ENCODE measurements around the gene ALDH3B1. TPM values are rescaled to one million over a fixed set of nuclear protein-coding genes. Genes with fewer than 3 reads are reported as not detected.

The ALDH3B1 gene
- total and polyA plus RNA-seq, 10 of the 15 experiments (the other 5 are each of a cell fraction or from before 2014, with no cell fraction given) = 0.03 to 0.37 (median 0.17) TPM; not detected in 3

DNA sequence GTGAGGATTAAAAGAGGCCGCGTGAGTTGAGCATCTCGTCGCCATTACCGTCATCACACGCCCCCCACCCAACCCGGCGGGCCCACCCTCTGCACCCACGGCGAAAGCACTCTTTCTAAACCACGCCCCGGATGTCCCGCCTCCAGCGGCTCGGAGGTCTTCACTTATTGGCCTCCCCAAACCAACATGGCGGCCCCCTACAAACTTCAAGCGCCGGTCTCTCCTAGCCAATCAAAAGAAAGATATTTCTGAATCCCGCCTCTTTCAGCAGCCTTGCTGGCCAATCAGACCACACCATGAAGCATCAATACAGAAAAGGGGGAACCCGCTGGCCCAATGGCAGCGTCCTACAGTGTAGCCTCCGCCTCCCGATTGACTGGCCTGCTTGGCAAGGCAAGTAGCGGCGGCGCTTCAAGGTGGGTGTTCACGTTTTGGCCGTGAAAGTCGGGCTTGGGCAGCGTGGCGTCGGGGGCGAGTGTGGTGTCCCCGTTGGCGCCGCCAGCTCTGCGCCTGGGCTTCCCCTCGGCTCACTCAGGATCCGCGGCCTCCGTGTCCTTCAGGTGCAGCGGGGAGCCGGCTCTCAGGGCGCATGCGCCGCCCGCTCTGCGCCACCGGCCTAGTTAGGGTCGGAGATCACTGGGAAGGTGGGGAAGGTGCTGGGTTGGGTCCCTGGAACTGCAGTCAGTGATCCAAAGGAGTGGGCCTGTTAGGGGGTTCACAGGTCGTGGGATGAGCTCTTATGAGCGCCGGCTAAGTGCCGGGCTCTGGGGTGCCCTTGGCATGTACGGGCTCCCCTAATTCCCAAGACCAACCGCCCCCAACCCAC, 20.4 kb downstream of the ALDH3B1 start, which contains the start of gene NDUFS8 (continued):
- TF ChIP-seq EP300 (IDR thresholded peaks at IDR 0.05; ENCODE audit: borderline replicate concordance in 1 of 2, control insufficient read depth in 1 of 2, low read depth in 2 of 2, low read length in 2 of 2) (0 out of 4 replicates have a peak, but pooled peaks of 1 of the 2 experiments have one; percentile 13), SPI1 (IDR thresholded peaks at IDR 0.05; ENCODE audit: borderline replicate concordance, insufficient read depth, low read depth, low read length) (peak; percentile 54; the same call in 1 of the 2 replicates), ZNF24 (IDR thresholded peaks at IDR 0.05) (no peak), NFYB (IDR thresholded peaks at IDR 0.05; ENCODE audit: insufficient read depth, low read depth, low read length) (peak; percentile 84), MTA3 (IDR thresholded peaks at IDR 0.05; ENCODE audit: borderline replicate concordance, low read length) (no peak), ZBED1 (IDR thresholded peaks at IDR 0.05; ENCODE audit: borderline replicate concordance) (no peak), CREM (IDR thresholded peaks at IDR 0.05; ENCODE audit: low read depth) (peak; percentile 70), NKRF (conservative IDR thresholded peaks at IDR 0.05) (peak; percentile 77), HCFC1 (IDR thresholded peaks at IDR 0.05; ENCODE audit: low read length) (peak; percentile 16), GABPA (IDR thresholded peaks at IDR 0.05; ENCODE audit: low read depth) (peak; percentile 90), BCL3 (IDR thresholded peaks at IDR 0.05; ENCODE audit: borderline replicate concordance, insufficient read depth, low read depth, low read length, poor library complexity, severe bottlenecking) (no peak), POLR2AphosphoS5 (IDR thresholded peaks at IDR 0.05; ENCODE audit: low read length) (peak; percentile 83), NR2F1 (conservative IDR thresholded peaks at IDR 0.05) (peak; percentile 79), POLR2A (IDR thresholded peaks at IDR 0.05; ENCODE audit: low read depth, low read length) (peak; percentile 92), CREB1 (IDR thresholded peaks at IDR 0.05; ENCODE audit: low read depth) (peak; percentile 78), LARP7 (IDR thresholded peaks at IDR 0.05) (peak; percentile 67), E4F1 (IDR thresholded peaks at IDR 0.05; ENCODE audit: borderline replicate concordance, partially characterized antibody) (no peak), SP1 (IDR thresholded peaks at IDR 0.05; ENCODE audit: low read depth, low read length) (peak; percentile 94)
- TF ChIP-seq, protein P1, sequence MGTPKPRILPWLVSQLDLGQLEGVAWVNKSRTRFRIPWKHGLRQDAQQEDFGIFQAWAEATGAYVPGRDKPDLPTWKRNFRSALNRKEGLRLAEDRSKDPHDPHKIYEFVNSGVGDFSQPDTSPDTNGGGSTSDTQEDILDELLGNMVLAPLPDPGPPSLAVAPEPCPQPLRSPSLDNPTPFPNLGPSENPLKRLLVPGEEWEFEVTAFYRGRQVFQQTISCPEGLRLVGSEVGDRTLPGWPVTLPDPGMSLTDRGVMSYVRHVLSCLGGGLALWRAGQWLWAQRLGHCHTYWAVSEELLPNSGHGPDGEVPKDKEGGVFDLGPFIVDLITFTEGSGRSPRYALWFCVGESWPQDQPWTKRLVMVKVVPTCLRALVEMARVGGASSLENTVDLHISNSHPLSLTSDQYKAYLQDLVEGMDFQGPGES (IDR thresholded peaks at IDR 0.05) = peak; percentile 78; the same call in 1 of the 2 replicates
- TF ChIP-seq, protein P2, sequence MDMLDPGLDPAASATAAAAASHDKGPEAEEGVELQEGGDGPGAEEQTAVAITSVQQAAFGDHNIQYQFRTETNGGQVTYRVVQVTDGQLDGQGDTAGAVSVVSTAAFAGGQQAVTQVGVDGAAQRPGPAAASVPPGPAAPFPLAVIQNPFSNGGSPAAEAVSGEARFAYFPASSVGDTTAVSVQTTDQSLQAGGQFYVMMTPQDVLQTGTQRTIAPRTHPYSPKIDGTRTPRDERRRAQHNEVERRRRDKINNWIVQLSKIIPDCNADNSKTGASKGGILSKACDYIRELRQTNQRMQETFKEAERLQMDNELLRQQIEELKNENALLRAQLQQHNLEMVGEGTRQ (IDR thresholded peaks at IDR 0.05; ENCODE audit: borderline replicate concordance, low read depth, low read length) = no peak
